ENCODE results near the gene CAPSL.

The CAPSL gene

GRCh38 chr5:35855187-35855586, 83.2 kb downstream of the CAPSL start:
- H3K9me3 Mint-ChIP-seq, result peaks cover 9% of the 10 kb centered on the region
- no peak overlapping the region for H3K4me3 Mint-ChIP-seq
- H3K27me3 Mint-ChIP-seq, result peaks cover 3% of the 10 kb centered on the region
- no peak overlapping the region for H3K27ac Mint-ChIP-seq
- no peaks in the 10 kb centered on the region for H3K36me3 Mint-ChIP-seq (ENCODE audit: low read depth)
- peaks cover 40% of the 10 kb centered on the region for H3K4me1 Mint-ChIP-seq (ENCODE audit: low read depth)
- intact Hi-C loops (cut with micrococcal nuclease), result loop anchor here (5.0 kb wide), 1 partner anchor 33 kb away; no protein-coding TSS in a partner anchor

Measured in dendritic cell treated with granulocyte-macrophage colony-stimulating factor and Interleukin-4, amounts not matched to agents 40 ng/mL and 50 ng/mL, for 4 days (primary cell).